Hepatocyte (in vitro differentiated cells): ENCODE measurements around the gene TPSB2. TPM values are rescaled to one million over a fixed set of nuclear protein-coding genes. Genes with fewer than 3 reads are reported as not detected.

Source experiments
- DNase-seq: peaks from one replicate; pipeline ENCODE4 v3.0.0-alpha.2; 2016; ENCODE audit warnings: low spot score
- H2AFZ ChIP-seq: fragments of 200-600 bp; sonication (generic); 2 replicates; pipeline ENCODE4 v1.6.0; 2016; ENCODE audit warnings: antibody characterized with exemption, mild to moderate bottlenecking
- H3K27ac ChIP-seq: fragments of 200-600 bp; sonication (generic); 2 replicates; pipeline ENCODE4 v1.5.1; 2016; ENCODE audit warnings: mild to moderate bottlenecking
- H3K27me3 ChIP-seq: fragments of 200-600 bp; sonication (generic); 2 replicates; pipeline ENCODE4 v1.6.1; 2016
- H3K36me3 ChIP-seq: fragments of 200-600 bp; sonication (generic); replicated peaks from 2 replicates; pipeline ENCODE4 v1.5.1; 2016; ENCODE audit warnings: low read depth; ENCODE audit not compliant: insufficient read depth
- H3K4me1 ChIP-seq: fragments of 200-600 bp; sonication (generic); 2 replicates; pipeline ENCODE4 v1.5.1; 2016; ENCODE audit warnings: mild to moderate bottlenecking, moderate library complexity; ENCODE audit not compliant: insufficient read depth
- H3K4me2 ChIP-seq: fragments of 200-600 bp; sonication (generic); 2 replicates; pipeline ENCODE4 v1.6.0; 2016
- H3K4me3 ChIP-seq: fragments of 200-600 bp; sonication (generic); 2 replicates; pipeline ENCODE4 v1.5.1; 2016; ENCODE audit warnings: mild to moderate bottlenecking
- H3K79me2 ChIP-seq: fragments of 200-600 bp; sonication (generic); 2 replicates; pipeline ENCODE4 v1.6.0; 2017; ENCODE audit warnings: mild to moderate bottlenecking
- H3K9me2 ChIP-seq: fragments of 200-600 bp; sonication (generic); replicated peaks from 2 replicates; pipeline ENCODE4 v1.6.0; 2017; ENCODE audit warnings: mild to moderate bottlenecking; ENCODE audit not compliant: insufficient read depth
- H3K9me3 ChIP-seq: fragments of 200-600 bp; sonication (generic); 2 replicates; pipeline ENCODE4 v1.5.1; 2016; ENCODE audit warnings: low read depth, mild to moderate bottlenecking
- H4K20me1 ChIP-seq: fragments of 200-600 bp; sonication (generic); 2 replicates; pipeline ENCODE4 v1.6.0; 2016; ENCODE audit warnings: mild to moderate bottlenecking; ENCODE audit not compliant: insufficient read depth, poor library complexity, severe bottlenecking
- CTCF ChIP-seq: fragments of 200-600 bp; sonication (generic); IDR thresholded peaks from 2 replicates; pipeline ENCODE4 v1.5.1; 2016; ENCODE audit warnings: antibody characterized with exemption, mild to moderate bottlenecking; ENCODE audit not compliant: poor library complexity
- EZH2 ChIP-seq: fragments of 200-600 bp; sonication (generic); IDR thresholded peaks from 2 replicates; pipeline ENCODE4 v1.6.1; 2016; ENCODE audit warnings: antibody characterized with exemption, mild to moderate bottlenecking, borderline replicate concordance
- EZH2phosphoT487 ChIP-seq: fragments of 200-600 bp; sonication (generic); IDR thresholded peaks from one replicate; pipeline ENCODE4 v1.6.1; 2018; ENCODE audit warnings: antibody characterized with exemption, mild to moderate bottlenecking, low read depth, moderate library complexity; ENCODE audit not compliant: unreplicated experiment, severe bottlenecking
- WGBS: methylation state at CpG from one replicate; pipeline ENCODE4 v1.1.6; 2016; ENCODE audit warnings: low lambda C conversion rate; ENCODE audit errors: missing lambda C conversion rate; 5-methylcytosine and 5-hydroxymethylcytosine counted together
- polyA plus RNA-seq: library from polyadenylated mRNA; unstranded; fragments of >200 nt; fragmentation: Nextera tagmentation; extraction: Ambion mirVana; gene quantifications from 2 replicates; pipeline ENCODE4 v1.2.1, GENCODE V29; 2016
- total RNA-seq: library from RNA; depleted of rRNA; stranded (reverse); fragments of >200 nt; gene quantifications from 2 replicates; pipeline ENCODE4 v1.2.3, GENCODE V29; 2014

The TPSB2 gene
- total and polyA plus RNA-seq, 2 experiments from 2014 or later, result not detected

GRCh38 chr16:1216296-1216619 is 13.7 kb downstream of the TPSB2 start:
- Histone ChIP-seq H3K4me1 (no peaks in the 10 kb centered on the region), H3K27me3 (no peaks in the 10 kb centered on the region), H3K4me3 (no peak overlapping the region), H3K27ac (no peak overlapping the region), H3K9me3 (no peaks in the 10 kb centered on the region), H3K4me2 (no peak overlapping the region), H4K20me1 (no peaks in the 10 kb centered on the region), H3K79me2 (no peaks in the 10 kb centered on the region), H3K36me3 (no peaks in the 10 kb centered on the region), H3K9me2 (no peaks in the 10 kb centered on the region), H2AFZ (no peak overlapping the region)
- no peak for DNase-seq
- TF ChIP-seq CTCF (no peak), EZH2 (no peak), EZH2phosphoT487 (no peak)
- WGBS, result 94% methylated on average over 12 of the region's 12 CpGs

GRCh38 chr16:1215574-1216295 is 14.2 kb downstream of the TPSB2 start:
- no peaks in the 10 kb centered on the region for H4K20me1 ChIP-seq
- no peaks in the 10 kb centered on the region for H3K9me2 ChIP-seq
- H3K27me3 ChIP-seq, result no peaks in the 10 kb centered on the region
- H3K27ac ChIP-seq, result no peak overlapping the region
- no peaks in the 10 kb centered on the region for H3K9me3 ChIP-seq
- H3K36me3 ChIP-seq, result no peaks in the 10 kb centered on the region
- WGBS, result 96% methylated on average over 19 of the region's 32 CpGs
- no peaks in the 10 kb centered on the region for H3K4me1 ChIP-seq
- no peak overlapping the region for H3K4me2 ChIP-seq
- no peak overlapping the region for H3K4me3 ChIP-seq
- TF ChIP-seq CTCF, result no peak
- DNase-seq, result no peak
- H2AFZ ChIP-seq, result no peak overlapping the region
- no peaks in the 10 kb centered on the region for H3K79me2 ChIP-seq

GRCh38 chr16:1214719-1215118 is 15.3 kb downstream of the TPSB2 start:
- no peak for DNase-seq
- TF ChIP-seq CTCF, result no peak
- TF ChIP-seq EZH2, result no peak
- no peak for TF ChIP-seq EZH2phosphoT487
- H3K27me3 ChIP-seq, result no peaks in the 10 kb centered on the region
- no peaks in the 10 kb centered on the region for H4K20me1 ChIP-seq
- no peak overlapping the region for H3K4me2 ChIP-seq
- H2AFZ ChIP-seq, result no peak overlapping the region
- H3K79me2 ChIP-seq, result no peaks in the 10 kb centered on the region
- H3K4me3 ChIP-seq, result no peak overlapping the region
- WGBS, result 94% methylated on average over 8 of the region's 16 CpGs
- H3K4me1 ChIP-seq, result no peaks in the 10 kb centered on the region
- H3K9me3 ChIP-seq, result no peaks in the 10 kb centered on the region
- no peak overlapping the region for H3K27ac ChIP-seq
- no peaks in the 10 kb centered on the region for H3K36me3 ChIP-seq
- no peaks in the 10 kb centered on the region for H3K9me2 ChIP-seq

- Histone ChIP-seq H3K9me3 (no peaks in the 10 kb centered on the region), H3K27ac (no peak overlapping the region), H3K4me1 (no peaks in the 10 kb centered on the region), H3K27me3 (no peaks in the 10 kb centered on the region), H3K4me2 (no peak overlapping the region), H3K9me2 (no peaks in the 10 kb centered on the region), H2AFZ (no peak overlapping the region), H3K79me2 (no peaks in the 10 kb centered on the region), H3K36me3 (no peaks in the 10 kb centered on the region), H3K4me3 (no peak overlapping the region), H4K20me1 (no peaks in the 10 kb centered on the region)
- no peak for DNase-seq
- WGBS, result 89% methylated on average over 18 of the region's 25 CpGs
- TF ChIP-seq EZH2phosphoT487, result no peak
- no peak for TF ChIP-seq EZH2
- TF ChIP-seq CTCF, result no peak
These were observed 16.1 kb downstream of the TPSB2 start for GRCh38 chr16:1213796-1214372.
